K562 (cell line): ENCODE results near the gene TSPAN14. TPM values are rescaled to one million over a fixed set of nuclear protein-coding genes. Genes with fewer than 3 reads are reported as not detected.

Source experiments
- ATAC-seq: fragments of 200-7000 bp; cut with Tn5 transposase; 3 replicates; pipeline ENCODE4 v1.9.1; 2020; ENCODE audit warnings: moderate library complexity
- BruUV-seq: library from RNA; stranded (reverse); fragments of 400-500 nt; replicated peaks from 2 replicates; lab custom pipeline; 2021; lab: Mats Ljungman, UMichigan
- CTCF ChIA-PET: fragments of 300-600 bp; formaldehyde crosslinking; extraction: SDS; loops from one replicate; lab custom pipeline; 2021; ENCODE audit warnings: low intra/inter-chr PET ratio; lab: Yijun Ruan, JAX
- POLR2A ChIA-PET: fragments of 300-600, 350-650 bp; sonication (Branson Sonifier 250); formaldehyde crosslinking; extraction: SDS; loops from one replicate; lab custom pipeline; 2021; ENCODE audit warnings: antibody characterized with exemption, inconsistent platforms; lab: Yijun Ruan, JAX
- DNase-seq, 4 experiments: peaks; one replicate each; pipeline versions ENCODE4 v3.0.0 to v3.0.0-alpha.2; 2011 to 2018; ENCODE audit warnings: low spot score in 3 of 4, mixed read lengths in 3 of 4; ENCODE audit errors: extremely low read depth in 1 of 4
- FAIRE-seq: peaks from 2 replicates; lab custom pipeline; 2011; peaks lifted over from hg19 to GRCh38; lab: Jason Lieb, UNC
- H2AFZ ChIP-seq: 2 replicates; pipeline ENCODE4 v1.6.0; 2011; ENCODE audit warnings: low read depth, low read length, control low read depth, inconsistent platforms
- H3K27ac ChIP-seq: fragments of 200-600 bp; 3 replicates; pipeline ENCODE4 v1.8.0; 2011; ENCODE audit warnings: low read depth, mild to moderate bottlenecking, control low read depth, inconsistent platforms, low read length, moderate library complexity, mixed read lengths; ENCODE audit errors: extremely low read depth
- H3K27me3 ChIP-seq, 2 experiments: fragments of 300-600 bp in 1 of 2; 2 replicates in 1 of 2; 3 replicates in 1 of 2; pipeline versions ENCODE4 v1.6.0 to v1.8.0; 2011; ENCODE audit warnings: inconsistent platforms in 2 of 2, low read length in 2 of 2, mild to moderate bottlenecking in 1 of 2, mixed read lengths in 1 of 2, moderate library complexity in 1 of 2; ENCODE audit not compliant: control insufficient read depth in 2 of 2, insufficient read depth in 2 of 2
- H3K36me3 ChIP-seq: fragments of 300-600 bp; 3 replicates; pipeline ENCODE4 v1.8.0; 2011; ENCODE audit warnings: mild to moderate bottlenecking, low read length, inconsistent platforms; ENCODE audit not compliant: control insufficient read depth, insufficient read depth
- H3K4me1 ChIP-seq, 2 experiments: fragments of 200-600 bp in 1 of 2; replicated peaks in 1 of 2; 2 replicates in 1 of 2; 3 replicates in 1 of 2; pipeline versions ENCODE4 v1.5.1 to v1.8.0; 2011; ENCODE audit warnings: inconsistent platforms in 2 of 2, low read length in 2 of 2, mild to moderate bottlenecking in 1 of 2, mixed read lengths in 1 of 2, moderate library complexity in 1 of 2; ENCODE audit not compliant: control insufficient read depth in 2 of 2, insufficient read depth in 2 of 2
- H3K4me2 ChIP-seq: 2 replicates; pipeline ENCODE4 v1.6.1; 2011; ENCODE audit warnings: low read length, control low read depth, inconsistent platforms, mixed read lengths; ENCODE audit not compliant: insufficient read depth
- H3K4me3 ChIP-seq: fragments of 200-600 bp; sonication (generic), shearing (Covaris generic); 2 replicates; pipeline ENCODE4 v1.5.1; 2016; ENCODE audit warnings: control low read depth, inconsistent platforms
- H3K79me2 ChIP-seq: fragments of 200-600 bp; 3 replicates; pipeline ENCODE4 v1.8.0; 2011; ENCODE audit warnings: low read length, inconsistent platforms; ENCODE audit not compliant: control insufficient read depth, insufficient read depth
- H3K9ac ChIP-seq, 2 experiments: 2 replicates each; pipeline versions ENCODE4 v1.6.0 to v1.6.1; 2011; ENCODE audit warnings: low read depth in 2 of 2, low read length in 2 of 2, control low read depth in 1 of 2, inconsistent platforms in 1 of 2, mild to moderate bottlenecking in 1 of 2, mixed read lengths in 1 of 2; ENCODE audit not compliant: insufficient read depth in 1 of 2
- H3K9me1 ChIP-seq: one replicate; pipeline ENCODE4 v1.6.0; 2011; ENCODE audit warnings: inconsistent platforms, mild to moderate bottlenecking, low read length, moderate library complexity; ENCODE audit not compliant: control insufficient read depth, insufficient read depth
- H3K9me3 ChIP-seq: replicated peaks from 2 replicates; pipeline ENCODE4 v1.5.1; 2011; ENCODE audit warnings: low read depth, low read length, inconsistent platforms; ENCODE audit not compliant: control insufficient read depth, insufficient read depth
- H4K20me1 ChIP-seq: replicated peaks from 2 replicates; pipeline ENCODE4 v1.6.1; 2011; ENCODE audit warnings: low read length, inconsistent platforms, mixed read lengths; ENCODE audit not compliant: control insufficient read depth, insufficient read depth
- CBX5 ChIP-seq: IDR thresholded peaks from 2 replicates; pipeline ENCODE4 v1.6.1; 2014; ENCODE audit warnings: low read depth, borderline replicate concordance
- DPF2 ChIP-seq: fragments of 450-650 bp; IDR thresholded peaks from 2 replicates; pipeline ENCODE4 v1.6.1; 2016
- EHMT2 ChIP-seq: fragments of 450-650 bp; IDR thresholded peaks from 2 replicates; pipeline ENCODE4 v1.6.1; 2018; ENCODE audit warnings: antibody characterized with exemption
- HDAC2 ChIP-seq: fragments of 450-650 bp; IDR thresholded peaks from 2 replicates; pipeline ENCODE4 v1.6.1; 2016; ENCODE audit warnings: mild to moderate bottlenecking
- HOXB6 ChIP-seq: fragments of 250-450 bp; sonication (Bioruptor Pico); IDR thresholded peaks from 2 replicates; pipeline ENCODE4 v1.5.1; 2022; ENCODE audit warnings: mild to moderate bottlenecking, borderline replicate concordance
- IRF1 ChIP-seq: sonication (generic); formaldehyde crosslinking; IDR thresholded peaks from 2 replicates; pipeline ENCODE4 v1.8.0; 2022; ENCODE audit warnings: missing genetic modification reagents, mild to moderate bottlenecking, borderline replicate concordance
- MAX ChIP-seq: sonication (generic); formaldehyde crosslinking; IDR thresholded peaks from 2 replicates; pipeline ENCODE4 v1.9.0; 2022; ENCODE audit warnings: mild to moderate bottlenecking, missing genetic modification reagents
- MYBL2 ChIP-seq, 2 experiments: fragments of 450-650 bp in 1 of 2; sonication (generic) in 1 of 2; formaldehyde crosslinking in 1 of 2; IDR thresholded peaks; 2 replicates each; pipeline versions ENCODE4 v1.6.1 to v1.8.1; 2017 to 2022; ENCODE audit warnings: borderline replicate concordance in 1 of 2, inconsistent platforms in 1 of 2, low read depth in 1 of 2, mild to moderate bottlenecking in 1 of 2, missing genetic modification reagents in 1 of 2, moderate library complexity in 1 of 2
- NBN ChIP-seq: fragments of 450-650 bp; IDR thresholded peaks from 2 replicates; pipeline ENCODE4 v1.6.1; 2016; ENCODE audit warnings: low read depth, mild to moderate bottlenecking
- PRDM10 ChIP-seq: fragments of 450-650 bp; IDR thresholded peaks from 2 replicates; pipeline ENCODE4 v1.6.1; 2018; ENCODE audit not compliant: partially characterized antibody
- PTTG1 ChIP-seq: fragments of 450-650 bp; IDR thresholded peaks from 2 replicates; pipeline ENCODE4 v1.6.1; 2016; ENCODE audit warnings: low read depth, mild to moderate bottlenecking, missing genetic modification characterization, missing compliant biosample characterization
- RFX5 ChIP-seq: IDR thresholded peaks from 2 replicates; pipeline ENCODE4 v1.6.1; 2011; ENCODE audit warnings: low read depth, mild to moderate bottlenecking, improper control_type of control experiment, low read length
- SIRT6 ChIP-seq: IDR thresholded peaks from one replicate; pipeline ENCODE4 v1.6.1; 2012; ENCODE audit warnings: low read depth, mild to moderate bottlenecking, control low read depth, inconsistent platforms, low read length, moderate library complexity
- SMARCA5 ChIP-seq: fragments of 450-650 bp; IDR thresholded peaks from 2 replicates; pipeline ENCODE4 v1.6.1; 2016
- TARDBP ChIP-seq: fragments of 450-650 bp; IDR thresholded peaks from 2 replicates; pipeline ENCODE4 v1.6.1; 2016
- WGBS: fragments of 100-300 bp; shearing (Covaris generic); methylation state at CpG from one replicate; pipeline ENCODE4 v1.1.6; 2016; ENCODE audit warnings: low coverage, mixed read lengths; ENCODE audit not compliant: insufficient coverage; ENCODE audit errors: missing lambda C conversion rate; 5-methylcytosine and 5-hydroxymethylcytosine counted together
- in situ Hi-C: fragments of 300-500 bp; cut with MboI; formaldehyde crosslinking; loops from 4 replicates; pipeline ENCODE4 v1.15.0; 2018; ENCODE audit warnings: inconsistent platforms, mixed read lengths
- intact Hi-C: fragments of 100-400 bp; cut with micrococcal nuclease; formaldehyde crosslinking; loops from 2 replicates; pipeline ENCODE4 v1.14.2; 2022
- polyA plus RNA-seq, 8 experiments: library from polyadenylated mRNA; depleted of rRNA in 4 of 8; stranded (reverse) in 5 of 8; unstranded in 3 of 8; fragments of >200 nt; fragmentation: Nextera tagmentation in 2 of 8; fragmentation: Illumina TruSeq in 1 of 8; extraction: Ambion mirVana in 2 of 8; extraction: Trizol in 1 of 8; gene quantifications; 2 replicates each; pipeline versions ENCODE4 v1.2.1 to v1.2.3, GENCODE V29; 2011 to 2014; ENCODE audit warnings: inconsistent platforms in 1 of 8, missing spikeins in 1 of 8
- total RNA-seq, 7 experiments: library from RNA; depleted of rRNA in 6 of 7; stranded (reverse); fragments of >200 nt in 6 of 7; fragmentation: Illumina TruSeq in 2 of 7; extraction: Trizol in 2 of 7; gene quantifications; 2 replicates each; pipeline versions ENCODE4 v1.2.1 to v1.2.3, GENCODE V29; 2011 to 2021; ENCODE audit warnings: low replicate concordance in 1 of 7

TSPAN14 gene
- total and polyA plus RNA-seq, 9 of the 15 experiments (the other 6 are each of a cell fraction or from before 2014, with no cell fraction given) = 5.8 to 92.9 (median 23.3) TPM

GRCh38 chr10:80493522-80494051 lies 39.5 kb downstream of the TSPAN14 start (continued):
- TF ChIP-seq PRDM10 (peak; percentile 30), HOXB6 (CRISPR knock-in tag) (no peak)

GRCh38 chr10:80496555-80497172 lies 42.6 kb downstream of the TSPAN14 start:
- H3K4me1 ChIP-seq = peaks cover 49 to 55% of the 10 kb centered on the region in 2 experiments
- POLR2A ChIA-PET = interaction anchor here (0.7 to 2.1 kb wide), 7 partner anchors 9 to 37 kb away, joined by 3 to 12 read pairs (median 3); no protein-coding TSS in a partner anchor
- FAIRE-seq (no peak), DNase-seq (no peak), ATAC-seq (no peak)
- CTCF ChIA-PET = no interaction called here
- no peaks in the 10 kb centered on the region for H3K9me1 ChIP-seq
- peaks cover 93% of the 10 kb centered on the region for H3K79me2 ChIP-seq
- peak overlapping the region in 1 of 2 experiments; percentile 27; a peak in 1 of 4 replicates for H3K9ac ChIP-seq
- no peak overlapping the region for H2AFZ ChIP-seq
- H3K9me3 ChIP-seq = peaks cover 21% of the 10 kb centered on the region
- no peaks in the 10 kb centered on the region for H3K27me3 ChIP-seq
- 61% methylated on average over 4 of the region's 4 CpGs for WGBS
- H3K36me3 ChIP-seq = peaks cover 77% of the 10 kb centered on the region
- H3K4me3 ChIP-seq = no peak overlapping the region
- intact Hi-C loops = loop anchor here (2.0 kb wide), 1 partner anchor 38 kb away; no protein-coding TSS in a partner anchor
- BruUV-seq = no TSS peak
- H3K4me2 ChIP-seq = 0 out of 2 replicates have a peak overlapping the region, but pooled peaks have one; percentile 75
- no peaks in the 10 kb centered on the region for H4K20me1 ChIP-seq
- in situ Hi-C loops = no loop called here
- H3K27ac ChIP-seq = peak overlapping the region; percentile 90; the same call in 2 of the 3 replicates
- TF ChIP-seq MYBL2 (IDR thresholded peaks at IDR 0.05; ENCODE audit: low read depth) (peak; percentile 26; the same call in 1 of the 2 replicates), MYBL2 (CRISPR knock-in tag; IDR thresholded peaks at IDR 0.05; ENCODE audit: borderline replicate concordance) (no peak), EHMT2 (peak; percentile 85), NBN (peak; percentile 79), RFX5 (no peak), SMARCA5 (peak; percentile 78; the same call in 1 of the 2 replicates), TARDBP (no peak), HDAC2 (no peak), SIRT6 (no peak), CBX5 (peak; percentile 94), IRF1 (CRISPR knock-in tag) (no peak), DPF2 (peak; percentile 19; the same call in 1 of the 2 replicates), PTTG1 (tag) (no peak), MAX (CRISPR knock-in tag) (no peak)
